Stimulated activated effector memory CD8-positive, alpha-beta T cell treated with anti-CD3 and anti-CD28 coated beads, Interleukin-12 subunit alpha, Interleukin-12 subunit beta, amount 100 ng/mL, for 72 hours (primary cell): ENCODE data around the gene MOSPD3.
A peak's percentile ranks its signal among the peaks of the same experiment; 100 is the strongest.
"Not testable (repeated sequence)": the region's sequence is repeated elsewhere in the genome, so short reads cannot be mapped to it uniquely, and the experiment has no call there.

Source experiments
- ATAC-seq: fragments of 150-1000 bp; cut with Tn5 transposase; 2 replicates; pipeline ENCODE4 v1.10.0; 2021
- DNase-seq, 2 donors: peaks; one replicate each; pipeline ENCODE4 v3.0.0; 2021 to 2022; ENCODE audit warnings: low spot score in 2 of 2
- H3K27ac Mint-ChIP-seq: one replicate; pipeline ENCODE4 v1.8.0; 2022; ENCODE audit warnings: mild to moderate bottlenecking, mixed read lengths
- H3K36me3 Mint-ChIP-seq: one replicate; pipeline ENCODE4 v1.8.0; 2022; ENCODE audit warnings: mild to moderate bottlenecking, mixed read lengths
- H3K4me1 Mint-ChIP-seq: one replicate; pipeline ENCODE4 v1.8.0; 2022; ENCODE audit warnings: mixed read lengths
- H3K4me3 Mint-ChIP-seq: one replicate; pipeline ENCODE4 v1.8.0; 2022; ENCODE audit warnings: mild to moderate bottlenecking, mixed read lengths
- H3K9me3 Mint-ChIP-seq: one replicate; pipeline ENCODE4 v1.8.0; 2022; ENCODE audit warnings: mixed read lengths

Gene MOSPD3

DNA sequence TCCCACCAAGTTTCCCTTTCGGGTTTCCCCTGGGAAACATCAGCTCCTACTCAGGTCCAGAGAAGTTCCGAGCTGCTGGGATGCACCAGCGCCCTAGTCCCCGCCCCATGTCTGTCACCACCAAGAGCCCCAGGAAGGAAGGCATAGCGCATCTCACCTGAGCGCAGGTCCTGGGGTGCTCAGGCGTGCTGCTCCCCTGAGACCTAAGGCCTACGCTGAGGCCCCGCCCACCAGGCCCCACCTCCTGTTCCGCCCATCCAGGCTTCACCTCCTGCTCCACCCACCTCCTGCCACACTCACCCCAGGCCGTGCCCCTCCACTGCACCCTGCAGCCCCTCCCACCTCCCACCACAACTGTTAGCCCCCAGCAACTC is 30.2 kb downstream of the MOSPD3 start:
- no peaks in the 10 kb centered on the region for H3K9me3 Mint-ChIP-seq
- peak; percentile 71 for ATAC-seq
- H3K4me1 Mint-ChIP-seq: no peaks in the 10 kb centered on the region
- peaks cover 5% of the 10 kb centered on the region for H3K36me3 Mint-ChIP-seq
- no peak overlapping the region for H3K4me3 Mint-ChIP-seq
- no peak overlapping the region for H3K27ac Mint-ChIP-seq
- DNase-seq: no peak

DNA sequence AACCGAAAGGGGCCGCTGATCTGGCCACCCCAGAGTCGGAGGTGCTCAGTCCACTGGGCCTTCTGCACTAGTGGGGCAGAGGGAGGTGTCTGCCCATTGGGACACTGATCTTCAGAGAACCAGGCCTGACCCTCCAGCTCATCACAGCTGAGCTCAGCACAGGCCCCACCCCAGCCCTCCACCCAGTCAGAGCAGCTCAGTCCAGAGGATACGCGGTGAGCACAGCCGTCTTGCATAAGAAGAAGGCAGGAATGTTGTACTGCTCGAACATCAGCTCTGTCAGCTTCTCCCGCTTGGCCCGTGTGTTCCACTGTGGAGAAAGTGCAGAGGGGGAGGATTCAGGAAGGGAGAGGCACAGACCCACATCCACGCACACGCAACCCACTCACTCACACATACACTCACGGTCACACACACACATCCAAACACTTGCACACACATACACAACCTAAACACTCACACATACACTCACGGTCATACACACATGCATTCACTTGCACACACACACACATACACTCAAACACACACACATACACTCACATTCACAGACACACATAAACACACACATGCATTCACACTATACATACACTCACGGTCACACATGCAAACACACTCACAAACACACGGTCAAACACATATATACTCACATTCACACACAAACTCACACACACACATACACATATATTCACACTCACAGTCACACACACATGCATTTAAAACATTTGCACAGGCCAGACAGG is 37.7 kb downstream of the MOSPD3 start:
- H3K4me3 Mint-ChIP-seq: no peak overlapping the region
- no peak for DNase-seq
- ATAC-seq: no peak
- H3K27ac Mint-ChIP-seq: no peak overlapping the region
- no peaks in the 10 kb centered on the region for H3K9me3 Mint-ChIP-seq
- H3K36me3 Mint-ChIP-seq: no peaks in the 10 kb centered on the region
- H3K4me1 Mint-ChIP-seq: peaks cover 6% of the 10 kb centered on the region

DNA sequence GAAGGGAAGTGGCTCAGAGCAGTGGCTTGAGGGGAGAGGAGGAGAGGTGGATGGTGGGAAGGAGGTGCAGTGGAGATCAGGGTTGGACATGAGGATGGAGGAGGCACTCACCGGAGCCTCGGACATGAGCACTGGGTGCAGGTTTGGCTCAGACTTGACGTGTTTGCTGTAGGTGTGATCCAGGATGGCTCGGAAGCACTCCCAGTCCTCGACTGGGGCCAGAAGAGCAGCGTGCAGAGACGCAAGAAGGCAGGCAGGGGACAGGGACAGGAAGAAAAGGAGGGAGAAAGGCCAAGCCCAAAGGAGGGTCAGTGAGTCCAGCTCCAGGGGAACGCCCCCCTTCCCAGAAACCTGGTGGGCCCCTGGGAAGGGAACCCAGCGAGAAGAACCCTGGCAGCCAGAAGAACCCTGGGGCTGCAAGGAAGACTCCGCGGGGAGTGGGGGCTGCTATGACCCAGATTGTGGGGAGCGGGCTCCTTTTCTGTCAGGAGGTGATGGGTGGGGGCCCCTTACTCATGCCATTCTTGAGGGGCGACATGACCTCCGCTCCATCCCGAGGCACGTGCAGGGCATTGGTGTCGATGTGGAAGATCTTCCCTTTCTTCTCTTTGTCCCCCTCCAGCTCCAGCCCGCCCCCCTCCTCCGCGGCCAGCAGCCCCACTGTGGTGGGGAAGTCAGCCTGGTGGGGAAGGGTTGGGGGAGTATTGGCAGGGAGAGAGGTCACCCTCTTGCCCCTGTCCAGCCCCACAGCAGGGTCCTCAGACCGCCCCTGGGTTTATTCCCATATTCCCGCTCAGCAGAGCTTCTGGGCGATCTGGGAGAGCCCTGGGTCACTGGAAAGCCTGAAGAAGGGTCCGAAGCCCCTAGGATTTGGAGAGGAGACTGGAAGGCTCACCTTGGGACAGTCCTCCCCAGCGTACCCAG is 42.8 kb downstream of the MOSPD3 start:
- no peaks in the 10 kb centered on the region for H3K36me3 Mint-ChIP-seq
- H3K27ac Mint-ChIP-seq: no peak overlapping the region
- peaks cover 7% of the 10 kb centered on the region for H3K4me1 Mint-ChIP-seq
- H3K9me3 Mint-ChIP-seq: no peaks in the 10 kb centered on the region
- no peak for ATAC-seq
- no peak for DNase-seq
- no peak overlapping the region for H3K4me3 Mint-ChIP-seq

DNA sequence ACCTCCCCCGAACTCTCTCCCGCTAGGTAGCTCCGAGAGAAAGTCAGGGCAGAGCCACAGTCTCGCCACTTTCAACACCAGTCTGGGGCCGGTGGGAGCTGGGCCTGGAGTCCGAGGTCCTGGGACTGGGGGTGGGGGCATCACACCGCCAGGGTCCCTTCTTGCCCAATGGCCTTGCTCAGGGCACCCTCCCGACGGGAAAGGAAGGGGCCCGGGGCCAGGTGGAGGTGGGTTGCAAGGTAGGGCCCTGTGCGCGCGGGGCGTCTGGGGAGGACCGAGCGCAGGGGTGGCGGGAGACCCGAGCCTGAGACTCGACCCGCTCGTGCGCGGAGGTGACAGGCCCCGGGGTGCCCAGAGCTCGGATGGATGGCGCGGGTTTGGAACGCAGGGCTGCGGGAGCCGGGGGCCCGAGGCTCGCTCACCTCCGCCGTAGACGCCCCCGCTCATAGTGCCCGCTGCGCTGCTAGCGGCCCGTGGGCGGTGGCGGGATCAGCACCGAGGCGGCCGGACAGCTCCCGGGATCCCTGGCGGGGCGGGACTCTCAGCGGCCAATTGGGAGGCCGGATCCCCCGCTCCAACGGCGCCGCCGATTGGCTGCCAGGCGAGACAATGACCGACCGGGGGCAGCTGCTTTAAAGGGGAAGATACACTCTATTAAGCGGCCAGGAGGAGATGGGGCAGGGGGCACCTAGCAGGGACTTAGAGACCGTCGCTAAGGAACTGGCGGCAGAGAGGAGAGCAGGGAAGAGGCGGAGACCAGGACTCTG is 43.8 kb downstream of the MOSPD3 start, which contains the start of gene ACTL6B:
ACTL6B (minus strand) TSS at position 541 of the 767 bp plus-strand sequence; CDS start at position 447, 94 bp downstream.
- Mint-ChIP-seq H3K4me3 (no peak within 1 kb of the TSS), H3K9me3 (no peaks in the 10 kb centered on the region), H3K4me1 (peaks cover 7% of the 10 kb centered on the region), H3K36me3 (no peaks in the 10 kb centered on the region), H3K27ac (no peak within 1 kb of the TSS)
- ATAC-seq: peak; percentile 64
- peak; percentile 40 to 76 for DNase-seq

DNA sequence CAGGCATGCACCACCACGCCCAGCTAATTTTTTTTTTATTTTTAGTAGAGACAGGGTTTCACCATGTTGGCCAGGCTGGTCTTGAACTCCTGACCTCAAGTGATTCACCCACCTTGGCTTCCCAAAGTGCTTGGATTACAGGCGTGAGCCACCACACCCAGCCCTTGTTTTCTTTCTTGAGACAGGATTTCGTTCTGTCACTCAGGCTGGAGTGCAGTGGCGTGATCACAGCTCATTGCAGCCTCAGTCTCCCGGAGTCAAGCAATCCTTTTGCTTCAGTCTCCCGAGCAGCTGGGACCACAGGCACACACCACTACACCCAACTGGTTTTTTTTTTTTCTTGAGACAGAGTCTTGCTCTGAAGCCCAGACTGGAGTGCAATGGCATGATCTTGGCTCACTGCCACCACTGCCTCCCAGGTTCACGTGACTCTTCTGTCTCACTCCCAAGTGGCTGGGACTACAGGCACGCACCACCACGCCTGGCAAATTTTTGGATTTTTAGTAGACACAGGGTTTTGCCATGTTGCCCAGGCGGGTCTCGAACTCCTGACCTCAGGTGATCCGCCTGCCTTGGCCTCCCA is 49.9 kb downstream of the MOSPD3 start:
- not testable (repeated sequence) for H3K27ac Mint-ChIP-seq, H3K4me1 Mint-ChIP-seq, H3K36me3 Mint-ChIP-seq, ATAC-seq, DNase-seq, H3K9me3 Mint-ChIP-seq, H3K4me3 Mint-ChIP-seq
